Adrenal gland (tissue), 12 donors: ENCODE data around the gene ZIC4. TPM values are rescaled to one million over a fixed set of nuclear protein-coding genes. Genes with fewer than 3 reads are reported as not detected.

Experiments used
- DNase-seq, 7 donors: peaks; one replicate each; pipeline ENCODE4 v3.0.0-alpha.2; 2019 to 2020
- H3K27ac ChIP-seq, 5 donors: fragments of 200-600 bp; sonication (generic) in 4 of 5; 1 replicate in 3 of 5; 2 replicates in 2 of 5; pipeline versions ENCODE4 v1.5.1 to v1.8.0; 2016 to 2020; ENCODE audit warnings: mild to moderate bottlenecking in 1 of 5
- H3K27me3 ChIP-seq: fragments of 200-600 bp; 2 replicates; pipeline ENCODE4 v1.8.0; 2021
- H3K36me3 ChIP-seq, 2 donors: fragments of 200-600 bp; replicated peaks in 1 of 2; 1 replicate in 1 of 2; 2 replicates in 1 of 2; pipeline versions ENCODE4 v1.5.1 to v1.8.0; 2018 to 2022
- H3K4me1 ChIP-seq, 2 donors: fragments of 200-600 bp; replicated peaks in 1 of 2; 1 replicate in 1 of 2; 2 replicates in 1 of 2; pipeline versions ENCODE4 v1.5.1 to v1.8.0; 2018 to 2021
- H3K4me3 ChIP-seq, 4 donors: fragments of 200-600 bp; sonication (generic) in 3 of 4; one replicate each; pipeline ENCODE4 v1.5.1; 2016 to 2018
- H3K9me3 ChIP-seq, 3 donors: fragments of 200-600 bp; sonication (generic) in 1 of 3; replicated peaks in 1 of 3; 1 replicate in 2 of 3; 2 replicates in 1 of 3; pipeline versions ENCODE4 v1.5.1 to v1.8.0; 2016 to 2021
- POLR2A ChIP-seq, 2 donors: fragments of 450-650 bp; IDR thresholded peaks; one replicate each; pipeline ENCODE4 v1.6.1; 2017; ENCODE audit warnings: antibody characterized with exemption in 2 of 2, mild to moderate bottlenecking in 2 of 2, moderate library complexity in 1 of 2
- WGBS, 4 donors: extraction: QIAGEN DNeasy Blood & Tissue Kit in 2 of 4; methylation state at CpG; one replicate each; pipeline versions ENCODE4 v1.1.5 to v1.1.7; 2013 to 2017; 5-methylcytosine and 5-hydroxymethylcytosine counted together
- intact Hi-C, 2 donors: fragments of 100-400 bp; cut with DNase I; formaldehyde crosslinking; loops; one replicate each; pipeline versions ENCODE4 v1.14.1 to v1.15.0; 2022 to 2023
- polyA plus RNA-seq, 3 donors: library from polyadenylated mRNA; stranded (reverse); fragments of 200-250 nt in 2 of 3; fragments of 350-450 nt in 1 of 3; fragmentation: Illumina TruSeq in 1 of 3; extraction: RNeasy Lipid Tissue Mini Kit (QIAGEN cat#74804) in 1 of 3; gene quantifications; one replicate each; pipeline ENCODE4 v1.2.3, GENCODE V29; 2013 to 2014
- total RNA-seq, 9 donors: library from RNA; depleted of rRNA in 4 of 9; stranded (reverse); fragments of >200 nt in 4 of 9; fragments of 120-200 nt in 1 of 9; fragmentation: NEBNext Ultra II Directional in 1 of 9; extraction: Animal tissue kit (Norgen Biotek cat#: 25700) in 1 of 9; gene quantifications; one replicate each; pipeline versions ENCODE4 v1.1.0 to v1.2.4, GENCODE V29; 2013 to 2023
- TF ChIP-seq, protein P1 (sequence below), 6 experiments: fragments of 450-650 bp in 4 of 6; fragments of 200-600 bp in 2 of 6; sonication (generic) in 1 of 6; IDR thresholded peaks; 1 replicate in 5 of 6; 2 replicates in 1 of 6; pipeline versions ENCODE4 v1.5.1 to v1.8.0; 2016 to 2021; ENCODE audit warnings: antibody characterized with exemption in 6 of 6, mild to moderate bottlenecking in 2 of 6, moderate library complexity in 1 of 6
- donor health status: healthy with polysubstance abuse.
- donor health status: Bipolar disorder and iron deficiency.
- donor health status: DM: yes; HTN: yes; CAD: no.
- donor health status: DM: no; HTN: no; CAD: no.
- donor health status: DM: no; HTN: no; CAD: no.
- donor health status: DM: yes; HTN: yes; CAD: no.

Gene ZIC4
- total and polyA plus RNA-seq, 12 donors = 0.07 TPM; not detected in 11

DNA sequence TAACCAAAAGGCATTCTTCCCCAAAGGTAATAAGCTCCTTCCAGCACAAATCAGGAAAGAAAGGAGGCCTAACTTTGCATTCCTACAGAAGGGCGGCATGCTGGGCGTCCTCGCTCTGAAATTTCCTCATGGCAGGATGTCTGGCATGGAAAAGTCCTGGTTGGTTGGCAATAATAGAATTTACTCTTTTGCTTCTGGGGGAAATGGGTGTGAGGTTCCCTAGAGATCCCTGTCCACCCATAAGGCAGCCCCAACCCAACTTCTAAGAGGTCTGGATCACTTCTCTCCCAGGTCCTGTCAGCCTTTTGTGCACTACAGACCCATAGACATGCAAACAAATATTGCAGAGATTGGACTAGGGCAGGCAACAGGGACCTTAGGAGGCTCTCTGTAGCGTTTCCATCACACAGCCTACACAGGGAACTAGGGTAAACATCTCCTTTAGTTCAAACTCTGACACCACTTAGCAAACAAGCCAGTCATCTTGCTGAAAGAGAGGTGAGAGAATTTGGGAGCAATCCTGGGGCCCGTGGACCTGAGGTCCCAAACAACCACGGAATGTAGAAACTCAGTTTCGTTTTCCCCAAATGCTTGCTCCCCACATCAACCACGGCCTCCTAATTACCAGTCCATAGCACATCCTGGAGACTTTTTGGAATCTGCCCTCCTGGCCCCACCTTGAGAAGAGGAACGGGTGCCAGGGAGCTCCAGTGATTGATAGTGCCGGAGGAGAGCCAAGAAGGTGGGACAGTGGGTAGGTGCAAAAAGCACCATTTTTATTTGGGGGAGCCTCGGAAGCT lies 2.1 kb downstream of the ZIC4 start:
- no peak for TF ChIP-seq POLR2A (IDR thresholded peaks at IDR 0.05)
- TF ChIP-seq, protein P1, sequence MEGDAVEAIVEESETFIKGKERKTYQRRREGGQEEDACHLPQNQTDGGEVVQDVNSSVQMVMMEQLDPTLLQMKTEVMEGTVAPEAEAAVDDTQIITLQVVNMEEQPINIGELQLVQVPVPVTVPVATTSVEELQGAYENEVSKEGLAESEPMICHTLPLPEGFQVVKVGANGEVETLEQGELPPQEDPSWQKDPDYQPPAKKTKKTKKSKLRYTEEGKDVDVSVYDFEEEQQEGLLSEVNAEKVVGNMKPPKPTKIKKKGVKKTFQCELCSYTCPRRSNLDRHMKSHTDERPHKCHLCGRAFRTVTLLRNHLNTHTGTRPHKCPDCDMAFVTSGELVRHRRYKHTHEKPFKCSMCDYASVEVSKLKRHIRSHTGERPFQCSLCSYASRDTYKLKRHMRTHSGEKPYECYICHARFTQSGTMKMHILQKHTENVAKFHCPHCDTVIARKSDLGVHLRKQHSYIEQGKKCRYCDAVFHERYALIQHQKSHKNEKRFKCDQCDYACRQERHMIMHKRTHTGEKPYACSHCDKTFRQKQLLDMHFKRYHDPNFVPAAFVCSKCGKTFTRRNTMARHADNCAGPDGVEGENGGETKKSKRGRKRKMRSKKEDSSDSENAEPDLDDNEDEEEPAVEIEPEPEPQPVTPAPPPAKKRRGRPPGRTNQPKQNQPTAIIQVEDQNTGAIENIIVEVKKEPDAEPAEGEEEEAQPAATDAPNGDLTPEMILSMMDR (IDR thresholded peaks at IDR 0.05) = no peak
- Histone ChIP-seq H3K27me3 (peaks cover 90% of the 10 kb centered on the region), H3K4me1 (peaks cover 0 to 3% of the 10 kb centered on the region in 2 donors), H3K36me3 (no peaks in the 10 kb centered on the region), H3K27ac (no peak overlapping the region), H3K9me3 (no peaks in the 10 kb centered on the region), H3K4me3 (no peak overlapping the region)
- 34 to 42% (median 38%) methylated on average over 10 to 11 of the region's 11 CpGs for WGBS, 4 donors
- DNase-seq = peak in 1 of 7 donors; percentile 8
- intact Hi-C loops = no loop called here

DNA sequence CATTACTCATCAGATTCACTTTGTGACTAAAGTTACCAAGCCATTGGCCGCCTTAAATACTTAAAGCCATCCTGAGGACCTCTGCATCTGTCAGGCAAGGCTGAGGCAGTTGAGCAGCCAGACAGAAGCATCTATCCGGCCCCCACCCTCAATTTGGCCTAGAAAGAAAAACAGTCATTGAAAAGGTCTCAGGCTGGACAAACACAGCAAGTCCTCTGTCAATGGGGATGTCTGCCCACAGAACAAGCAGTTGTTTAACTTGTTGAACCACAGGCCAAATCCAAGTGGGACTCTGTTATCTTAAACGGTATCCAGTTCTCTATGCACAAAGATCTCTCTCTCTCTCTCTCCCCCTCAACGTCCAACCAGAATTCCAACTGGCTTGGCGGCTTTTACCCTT lies 2.8 kb downstream of the ZIC4 start:
- Histone ChIP-seq H3K27ac (no peak overlapping the region), H3K27me3 (peaks cover 90% of the 10 kb centered on the region), H3K36me3 (no peaks in the 10 kb centered on the region), H3K4me3 (no peak overlapping the region), H3K4me1 (no peaks in the 10 kb centered on the region), H3K9me3 (no peaks in the 10 kb centered on the region)
- 49 to 57% (median 52%) methylated on average over 5 of the region's 5 CpGs for WGBS, 4 donors
- intact Hi-C loops = no loop called here
- no peak for TF ChIP-seq POLR2A (IDR thresholded peaks at IDR 0.05)
- TF ChIP-seq, protein P1 (IDR thresholded peaks at IDR 0.05) = no peak
- DNase-seq = no peak

DNA sequence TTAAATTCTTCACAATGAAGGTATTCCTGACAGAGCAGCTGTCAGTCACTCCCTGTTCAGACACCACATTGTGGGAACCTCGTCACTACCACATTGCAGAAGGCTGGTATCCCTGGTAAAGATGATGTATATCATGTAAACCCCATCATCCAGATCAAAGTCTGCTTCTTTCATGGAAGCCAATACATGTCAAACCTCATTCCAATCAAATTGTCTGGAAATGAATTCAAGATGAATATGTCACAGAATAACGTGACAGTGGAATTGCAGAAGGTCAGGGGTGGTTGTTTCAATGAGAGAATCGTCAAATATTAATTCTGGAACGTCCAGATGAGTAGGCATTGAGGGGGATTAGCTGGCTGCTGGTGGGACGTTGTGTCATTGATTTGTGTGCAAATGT lies 4.2 kb downstream of the ZIC4 start:
- no peaks in the 10 kb centered on the region for H3K4me1 ChIP-seq
- no peaks in the 10 kb centered on the region for H3K36me3 ChIP-seq
- intact Hi-C loops = no loop called here
- H3K27ac ChIP-seq = no peak overlapping the region
- H3K27me3 ChIP-seq = peaks cover 88% of the 10 kb centered on the region
- no peak overlapping the region for H3K4me3 ChIP-seq
- H3K9me3 ChIP-seq = no peaks in the 10 kb centered on the region
- TF ChIP-seq, protein P1 (IDR thresholded peaks at IDR 0.05) = no peak
- TF ChIP-seq POLR2A (IDR thresholded peaks at IDR 0.05) = no peak
- WGBS, 4 donors = 9 to 27% (median 19%) methylated on average over 5 of the region's 5 CpGs
- DNase-seq = no peak

DNA sequence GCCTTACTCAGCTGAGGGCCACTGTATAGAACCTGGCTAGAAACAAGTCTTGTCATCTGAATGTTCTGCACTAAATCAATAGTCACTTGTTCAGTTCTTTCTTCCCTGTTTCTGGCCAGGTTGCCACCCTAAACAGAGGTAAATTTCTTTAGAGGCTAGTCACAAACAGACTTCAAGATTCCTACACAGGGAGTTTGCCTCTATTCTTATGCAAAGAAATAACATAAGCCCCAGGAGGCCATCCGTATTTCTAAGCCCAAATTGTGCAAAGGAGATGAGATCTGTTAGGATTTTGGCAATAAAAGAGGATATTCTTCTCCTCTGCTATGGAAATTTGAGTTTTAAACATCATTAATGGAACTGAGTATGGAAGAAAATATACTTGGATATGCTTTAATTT lies 4.9 kb downstream of the ZIC4 start:
- Histone ChIP-seq H3K27me3 (peaks cover 88% of the 10 kb centered on the region), H3K9me3 (no peaks in the 10 kb centered on the region), H3K4me1 (no peaks in the 10 kb centered on the region), H3K27ac (no peak overlapping the region), H3K36me3 (no peaks in the 10 kb centered on the region), H3K4me3 (no peak overlapping the region)
- DNase-seq = no peak
- TF ChIP-seq, protein P1 (IDR thresholded peaks at IDR 0.05) = no peak
- TF ChIP-seq POLR2A (IDR thresholded peaks at IDR 0.05) = no peak
- 12 to 26% (median 20%) methylated on average over 1 of the region's 1 CpG for WGBS, 4 donors
- intact Hi-C loops = no loop called here
